ENCODE data around the gene SNX30. TPM values are rescaled to one million over a fixed set of nuclear protein-coding genes. Genes with fewer than 3 reads are reported as not detected.

SNX30 gene, protein sequence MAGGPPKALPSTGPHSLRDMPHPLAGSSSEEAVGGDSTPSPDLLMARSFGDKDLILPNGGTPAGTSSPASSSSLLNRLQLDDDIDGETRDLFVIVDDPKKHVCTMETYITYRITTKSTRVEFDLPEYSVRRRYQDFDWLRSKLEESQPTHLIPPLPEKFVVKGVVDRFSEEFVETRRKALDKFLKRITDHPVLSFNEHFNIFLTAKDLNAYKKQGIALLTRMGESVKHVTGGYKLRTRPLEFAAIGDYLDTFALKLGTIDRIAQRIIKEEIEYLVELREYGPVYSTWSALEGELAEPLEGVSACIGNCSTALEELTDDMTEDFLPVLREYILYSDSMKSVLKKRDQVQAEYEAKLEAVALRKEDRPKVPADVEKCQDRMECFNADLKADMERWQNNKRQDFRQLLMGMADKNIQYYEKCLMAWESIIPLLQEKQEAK
- 10 to 100 TPM in 1 of 2 donors, 1 to 10 TPM in 1; 6.3 to 38.7 TPM for total RNA-seq

DNA sequence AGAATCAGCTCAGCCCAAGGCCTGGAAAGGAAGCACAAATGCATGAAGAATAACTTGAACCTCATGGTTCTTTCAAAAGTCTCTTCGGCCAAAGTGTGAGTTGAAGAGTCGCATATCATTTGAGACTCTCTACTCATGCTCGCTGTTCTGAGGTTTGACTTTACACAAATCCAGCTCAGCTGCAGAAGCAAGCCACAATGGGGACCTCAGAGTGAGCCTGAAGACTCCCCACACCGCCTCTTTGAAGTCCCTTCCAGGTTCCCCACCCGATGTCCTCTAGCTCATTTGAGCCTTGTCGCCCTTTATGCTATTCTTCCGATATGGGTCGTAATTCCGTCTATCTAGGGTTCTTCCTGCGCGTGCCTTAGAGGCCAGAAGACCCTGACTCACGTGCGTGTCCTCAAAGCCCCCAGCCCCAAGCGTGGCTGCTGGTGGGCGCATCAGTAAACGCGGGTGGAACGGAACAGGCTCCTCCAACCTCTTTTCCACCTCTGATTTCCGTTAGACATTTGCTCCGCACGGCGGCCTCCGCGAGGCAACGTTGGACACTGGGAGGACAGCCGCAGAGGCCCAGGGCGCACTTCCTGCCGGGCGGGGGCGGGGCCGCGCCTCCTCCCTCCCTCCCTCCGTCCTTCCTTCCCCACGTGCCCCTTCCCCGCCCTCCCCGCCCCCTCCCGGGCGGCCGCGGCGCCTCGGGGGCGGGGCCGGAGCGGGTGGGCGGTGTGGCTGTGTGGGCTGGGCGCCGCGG, at the start of gene SNX30:
TSS of gene SNX30 (plus strand) at position 745 of the 748 bp plus-strand sequence. CDS start 242 bp downstream, outside the sequence.
- intact Hi-C loops (cut with DNase I) = loop anchor here (5.0 kb wide), 3 partner anchors 33 to 368 kb away; partner anchors contain the start of genes HSDL2 and INIP

GRCh38 chr9:112703304-112703703, 47.3 kb upstream of the SNX30 start:
- Histone ChIP-seq H3K36me3 (no peaks in the 10 kb centered on the region), H3K27me3 (replicated peaks; ENCODE audit: insufficient read depth) (no peaks in the 10 kb centered on the region), H3K4me3 (no peak overlapping the region), H3K4me1 (replicated peaks) (no peaks in the 10 kb centered on the region), H3K27ac (no peak overlapping the region), H3K9me3 (no peaks in the 10 kb centered on the region)
- DNase-seq (ENCODE audit: low spot score) = no peak
- intact Hi-C loops (cut with DNase I) = loop anchor here (10.0 kb wide), 2 partner anchors 259 to 609 kb away; no protein-coding TSS in a partner anchor
- TF ChIP-seq POLR2A (IDR thresholded peaks at IDR 0.05) (no peak), POLR2AphosphoS5 (IDR thresholded peaks at IDR 0.05) (no peak), CTCF (IDR thresholded peaks at IDR 0.05) (no peak)
- 94% methylated on average over 2 of the region's 2 CpGs for WGBS

More for the DNA sequence above, at the start of gene SNX30:
- H3K27me3 ChIP-seq (replicated peaks; ENCODE audit: insufficient read depth) = no peaks in the 10 kb centered on the region
- H3K9me3 ChIP-seq = no peaks in the 10 kb centered on the region
- H3K36me3 ChIP-seq = no peaks in the 10 kb centered on the region
- DNase-seq (ENCODE audit: low spot score) = peak; percentile 85
- TF ChIP-seq POLR2AphosphoS5 (IDR thresholded peaks at IDR 0.05) (peak; percentile 81), CTCF (IDR thresholded peaks at IDR 0.05) (peak in 2 of 4 experiments; percentile 13 to 15), POLR2A (IDR thresholded peaks at IDR 0.05) (peak; percentile 61)
- 8% methylated on average over 26 of the region's 49 CpGs for WGBS
- peak within 1 kb of the TSS; percentile 75 to 82 for H3K27ac ChIP-seq
- no peaks in the 10 kb centered on the region for H3K4me1 ChIP-seq (replicated peaks)
- H3K4me3 ChIP-seq = peak within 1 kb of the TSS; percentile 57 to 97

GRCh38 chr9:112705768-112706427, 44.7 kb upstream of the SNX30 start:
- Histone ChIP-seq H3K9me3 (no peaks in the 10 kb centered on the region), H3K27ac (no peak overlapping the region), H3K27me3 (replicated peaks; ENCODE audit: insufficient read depth) (no peaks in the 10 kb centered on the region), H3K36me3 (no peaks in the 10 kb centered on the region), H3K4me3 (no peak overlapping the region), H3K4me1 (replicated peaks) (no peaks in the 10 kb centered on the region)
- DNase-seq (ENCODE audit: low spot score) = peak; percentile 27
- peak in 3 of 4 experiments; percentile 22 to 45 (median 44) for TF ChIP-seq CTCF (IDR thresholded peaks at IDR 0.05)
- TF ChIP-seq POLR2AphosphoS5 (IDR thresholded peaks at IDR 0.05) = no peak
- TF ChIP-seq POLR2A (IDR thresholded peaks at IDR 0.05) = no peak
- intact Hi-C loops (cut with DNase I) = loop anchor here (10.0 kb wide), 2 partner anchors 261 to 611 kb away; no protein-coding TSS in a partner anchor
- WGBS = 47% methylated on average over 6 of the region's 6 CpGs

GRCh38 chr9:112711050-112711689, 39.4 kb upstream of the SNX30 start:
- H3K4me1 ChIP-seq (replicated peaks) = no peaks in the 10 kb centered on the region
- H3K9me3 ChIP-seq = no peaks in the 10 kb centered on the region
- intact Hi-C loops (cut with DNase I) = loop anchor here (10.0 kb wide), 3 partner anchors 226 to 376 kb away; partner anchors contain the start of genes HSDL2, KIAA1958 and PTBP3
- WGBS = 80% methylated on average over 7 of the region's 7 CpGs
- H3K27me3 ChIP-seq (replicated peaks; ENCODE audit: insufficient read depth) = no peaks in the 10 kb centered on the region
- no peak for TF ChIP-seq POLR2A (IDR thresholded peaks at IDR 0.05)
- TF ChIP-seq POLR2AphosphoS5 (IDR thresholded peaks at IDR 0.05) = no peak
- TF ChIP-seq CTCF (IDR thresholded peaks at IDR 0.05) = peak in 2 of 4 experiments; percentile 20 to 24
- no peak overlapping the region for H3K27ac ChIP-seq
- H3K4me3 ChIP-seq = no peak overlapping the region
- H3K36me3 ChIP-seq = no peaks in the 10 kb centered on the region
- DNase-seq (ENCODE audit: low spot score) = no peak

Measured in prostate gland (tissue), 2 donors.